Left ventricle myocardium inferior (tissue), 1 donor: ENCODE measurements around the gene ZNF488. TPM values are rescaled to one million over a fixed set of nuclear protein-coding genes. Genes with fewer than 3 reads are reported as not detected.
"Not testable (repeated sequence)": the region's sequence is repeated elsewhere in the genome, so short reads cannot be mapped to it uniquely, and the experiment has no call there.

Source experiments
- DNase-seq: peaks from one replicate; pipeline ENCODE4 v3.0.0-alpha.2; 2020
- H3K27ac ChIP-seq: fragments of 200-600 bp; replicated peaks from 2 replicates; pipeline ENCODE4 v1.8.0; 2021
- H3K27me3 ChIP-seq: fragments of 200-600 bp; 2 replicates; pipeline ENCODE4 v1.8.0; 2021; ENCODE audit warnings: low read depth
- H3K36me3 ChIP-seq: fragments of 200-600 bp; 2 replicates; pipeline ENCODE4 v1.8.0; 2021
- H3K4me1 ChIP-seq: fragments of 200-600 bp; 2 replicates; pipeline ENCODE4 v1.8.0; 2021
- H3K4me3 ChIP-seq: fragments of 200-600 bp; 2 replicates; pipeline ENCODE4 v1.8.0; 2021; ENCODE audit warnings: mild to moderate bottlenecking, moderate library complexity
- H3K9me3 ChIP-seq: fragments of 200-600 bp; replicated peaks from 2 replicates; pipeline ENCODE4 v1.8.0; 2021
- CTCF ChIP-seq: fragments of 200-600 bp; IDR thresholded peaks from 2 replicates; pipeline ENCODE4 v1.8.0; 2021; ENCODE audit warnings: antibody characterized with exemption, mild to moderate bottlenecking, borderline replicate concordance
- intact Hi-C: fragments of 100-400 bp; cut with micrococcal nuclease; formaldehyde crosslinking; loops from one replicate; pipeline ENCODE4 v1.11.0; 2022
- total RNA-seq: library from RNA; stranded (reverse); fragmentation: NEBNext Ultra II Directional; extraction: Animal tissue kit (Norgen Biotek cat#: 25700); gene quantifications from one replicate; pipeline ENCODE4 v1.2.1, GENCODE V29; 2021
- donor health status: DM: no; HTN: yes; CAD: no; lungs with severe emphysema.

The ZNF488 gene
- total RNA-seq, 1 donor from 2014 or later: 0.05 TPM

DNA sequence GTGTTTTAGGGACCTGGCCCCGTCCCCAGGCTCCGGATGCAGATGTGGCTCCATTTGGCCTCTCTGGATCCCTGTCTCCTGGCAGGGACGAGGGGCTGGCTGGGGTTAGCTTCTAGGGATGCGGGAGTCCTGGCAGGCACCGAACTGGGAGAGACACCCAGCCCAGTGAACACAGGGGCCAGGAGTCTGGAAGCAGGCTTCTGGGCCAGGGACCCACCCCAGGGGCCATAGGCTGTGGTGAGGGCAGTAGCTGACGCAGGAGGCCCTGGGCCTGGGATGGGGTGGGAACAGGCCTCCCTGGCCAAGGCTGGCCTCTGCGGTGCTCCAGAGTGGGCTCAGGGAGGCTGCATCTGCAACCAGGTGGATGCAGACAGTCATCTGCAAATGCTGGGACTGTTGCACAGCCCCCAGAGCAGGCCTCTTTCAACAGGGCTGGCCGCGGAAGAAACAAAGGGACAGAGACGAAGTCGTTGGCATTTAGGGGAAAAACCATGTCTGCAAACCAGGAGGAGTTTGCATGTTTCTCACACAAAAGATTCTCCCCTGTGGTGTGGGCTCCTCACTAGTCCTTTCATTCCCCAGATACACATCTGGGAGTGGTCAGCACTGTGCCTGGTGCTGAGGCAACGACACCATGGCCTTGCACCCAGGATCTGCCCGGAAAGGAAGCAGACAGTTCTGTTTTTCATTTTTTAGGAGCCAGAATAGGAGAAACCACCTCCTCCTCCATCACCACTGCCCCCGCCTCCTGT is 36.4 kb upstream of the ZNF488 start:
- Histone ChIP-seq H3K27me3 (no peaks in the 10 kb centered on the region), H3K9me3 (no peaks in the 10 kb centered on the region), H3K36me3 (no peaks in the 10 kb centered on the region), H3K4me3 (no peak overlapping the region), H3K4me1 (no peaks in the 10 kb centered on the region), H3K27ac (no peak overlapping the region)
- TF ChIP-seq CTCF: no peak
- no peak for DNase-seq
- intact Hi-C loops: no loop called here

GRCh38 chr10:47419421-47419820 is 35.3 kb upstream of the ZNF488 start:
- no peak for DNase-seq
- no peaks in the 10 kb centered on the region for H3K4me1 ChIP-seq
- intact Hi-C loops: no loop called here
- H3K36me3 ChIP-seq: no peaks in the 10 kb centered on the region
- no peak overlapping the region for H3K4me3 ChIP-seq
- no peaks in the 10 kb centered on the region for H3K27me3 ChIP-seq
- no peak for TF ChIP-seq CTCF
- H3K27ac ChIP-seq: no peak overlapping the region
- H3K9me3 ChIP-seq: no peaks in the 10 kb centered on the region

DNA sequence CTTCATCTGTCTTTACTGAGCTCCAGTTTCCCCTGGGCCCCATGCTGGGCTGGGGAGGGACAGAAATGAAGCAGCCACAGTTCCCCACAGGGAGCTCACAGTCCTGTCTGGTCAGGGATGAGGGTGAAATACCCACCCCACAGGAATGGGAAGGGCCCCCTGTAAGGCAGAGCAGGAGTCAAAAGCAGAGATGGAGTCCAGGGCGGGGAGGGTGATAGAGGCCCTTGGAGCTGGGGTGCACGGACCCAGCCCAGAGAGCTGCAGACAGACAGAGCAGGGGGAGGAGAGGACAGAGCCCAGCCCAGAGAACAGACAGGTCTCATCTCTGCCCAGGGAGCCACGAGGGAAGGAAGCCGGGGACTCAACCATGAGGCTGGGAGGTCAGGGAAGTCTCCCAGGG is 34.9 kb upstream of the ZNF488 start:
- H3K36me3 ChIP-seq: no peaks in the 10 kb centered on the region
- DNase-seq: no peak
- intact Hi-C loops: no loop called here
- no peak overlapping the region for H3K4me3 ChIP-seq
- H3K4me1 ChIP-seq: no peaks in the 10 kb centered on the region
- TF ChIP-seq CTCF: no peak
- no peaks in the 10 kb centered on the region for H3K9me3 ChIP-seq
- no peak overlapping the region for H3K27ac ChIP-seq
- H3K27me3 ChIP-seq: no peaks in the 10 kb centered on the region

DNA sequence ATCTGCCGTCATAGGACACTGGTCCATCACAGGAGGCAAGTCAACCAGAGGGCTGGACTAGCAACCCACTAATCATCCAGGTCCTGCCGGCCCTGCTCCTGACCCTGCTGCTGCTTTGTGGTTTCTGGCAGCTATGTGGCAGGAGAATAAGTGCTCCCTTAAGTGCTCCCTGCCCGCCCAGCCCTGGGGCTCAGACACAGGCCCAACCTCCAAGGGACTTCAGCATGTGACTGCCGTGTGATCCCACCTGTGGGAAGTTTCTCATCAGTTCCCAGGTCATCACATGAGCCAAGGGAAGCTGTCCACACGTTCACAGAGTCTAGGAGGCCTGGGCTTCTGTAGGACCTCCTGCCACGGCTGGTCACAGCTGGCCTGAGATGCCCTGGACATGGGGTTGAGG is 34.2 kb upstream of the ZNF488 start:
- Histone ChIP-seq H3K4me3 (no peak overlapping the region), H3K27me3 (no peaks in the 10 kb centered on the region), H3K27ac (no peak overlapping the region), H3K9me3 (no peaks in the 10 kb centered on the region), H3K4me1 (no peaks in the 10 kb centered on the region), H3K36me3 (no peaks in the 10 kb centered on the region)
- intact Hi-C loops: no loop called here
- no peak for DNase-seq
- TF ChIP-seq CTCF: no peak

- DNase-seq, intact Hi-C loops, H3K4me1 ChIP-seq, H3K4me3 ChIP-seq, H3K27me3 ChIP-seq, H3K36me3 ChIP-seq, H3K9me3 ChIP-seq, H3K27ac ChIP-seq: not testable (repeated sequence)
Measured at GRCh38 chr10:47416305-47417218, 32.5 kb upstream of the ZNF488 start.
